Measurements from ENCODE around the gene GUCY1B1. TPM values are rescaled to one million over a fixed set of nuclear protein-coding genes. Genes with fewer than 3 reads are reported as not detected.

The GUCY1B1 gene
- polyA plus RNA-seq, 1 of the 3 experiments (the other 2 are of a cell fraction): 0.38 TPM

GRCh38 chr4:155789391-155789790 lies 30.6 kb downstream of the GUCY1B1 start:
- no peak overlapping the region for H3K27ac ChIP-seq (ENCODE audit: low read depth in 2 of 2, low read length in 1 of 2)
- H3F3A ChIP-seq (replicated peaks; ENCODE audit: insufficient read depth): no peaks in the 10 kb centered on the region
- H3K4me1 ChIP-seq (ENCODE audit: control insufficient read depth in 1 of 2, insufficient read depth in 2 of 2, low read depth in 1 of 2, low read length in 1 of 2): no peaks in the 10 kb centered on the region; a peak in 1 of 4 replicates
- H2AFZ ChIP-seq (ENCODE audit: low read depth): no peak overlapping the region
- no peaks in the 10 kb centered on the region for H3K9me2 ChIP-seq
- H3K27me3 ChIP-seq (ENCODE audit: insufficient read depth): no peaks in the 10 kb centered on the region
- no peak for TF ChIP-seq GATA2 (CRISPR knock-in tag; IDR thresholded peaks at IDR 0.05)
- TF ChIP-seq YY1 (IDR thresholded peaks at IDR 0.05; ENCODE audit: low read depth): no peak
- TF ChIP-seq GABPA (IDR thresholded peaks at IDR 0.05; ENCODE audit: low read depth): no peak
- no peak for TF ChIP-seq USF2 (IDR thresholded peaks at IDR 0.05; ENCODE audit: borderline replicate concordance, low read depth, low read length)
- TF ChIP-seq MAX (IDR thresholded peaks at IDR 0.05; ENCODE audit: low read depth): no peak
- TF ChIP-seq EP300 (IDR thresholded peaks at IDR 0.05; ENCODE audit: borderline replicate concordance in 1 of 2, low read depth in 1 of 2, low read length in 1 of 2): no peak
- TF ChIP-seq RAD21 (IDR thresholded peaks at IDR 0.05; ENCODE audit: low read length): no peak
- H3K4me3 ChIP-seq (ENCODE audit: low read depth in 2 of 2, low read length in 1 of 2): no peak overlapping the region
- POLR2A ChIA-PET: no interaction called here
- H3K9ac ChIP-seq: no peak overlapping the region
- no peaks in the 10 kb centered on the region for H3K36me3 ChIP-seq (replicated peaks in 1 of 2; ENCODE audit: control insufficient read depth in 1 of 2, insufficient read depth in 2 of 2, low read length in 1 of 2)
- CTCF ChIA-PET: interaction anchor here (1.1 to 1.2 kb wide), 4 partner anchors 19 to 386 kb away, joined by 3 to 4 read pairs (median 3); no protein-coding TSS in a partner anchor
- no peaks in the 10 kb centered on the region for H4K20me1 ChIP-seq (ENCODE audit: insufficient read depth)
- no peaks in the 10 kb centered on the region for H3K79me2 ChIP-seq (ENCODE audit: insufficient read depth)
- DNase-seq: no peak
- peak overlapping the region; percentile 7; the same call in 1 of the 2 replicates for H3K4me2 ChIP-seq
- 65% methylated on average over 6 of the region's 6 CpGs for WGBS (ENCODE audit: low lambda C conversion rate)
- no peaks in the 10 kb centered on the region for H3K9me3 ChIP-seq

DNA sequence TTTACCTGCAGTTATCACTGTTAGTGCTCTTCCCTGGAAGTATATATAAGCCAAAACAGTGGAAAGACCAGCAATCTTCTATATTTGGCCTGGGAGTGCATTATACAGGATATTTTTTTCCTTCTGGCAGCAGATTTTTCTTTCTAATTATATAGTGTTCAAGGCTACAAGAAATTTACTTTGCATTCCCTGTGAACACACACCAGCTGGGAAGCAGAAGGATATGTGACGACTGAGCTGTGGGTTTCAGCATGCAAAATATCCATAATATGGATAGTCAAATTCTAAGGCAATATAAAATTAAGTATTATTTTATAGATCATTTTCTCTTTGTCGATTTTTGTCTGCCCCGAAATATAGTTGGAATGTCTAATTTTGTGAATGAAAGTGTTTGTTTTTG lies 31.2 kb downstream of the GUCY1B1 start:
- H3K4me1 ChIP-seq (ENCODE audit: control insufficient read depth in 1 of 2, insufficient read depth in 2 of 2, low read depth in 1 of 2, low read length in 1 of 2): no peaks in the 10 kb centered on the region; a peak in 1 of 4 replicates
- H3K9ac ChIP-seq: no peak overlapping the region
- no peak for DNase-seq
- TF ChIP-seq RAD21 (IDR thresholded peaks at IDR 0.05; ENCODE audit: low read length) (no peak), TAF1 (IDR thresholded peaks at IDR 0.05; ENCODE audit: borderline replicate concordance, low read depth, low read length) (no peak), RCOR1 (IDR thresholded peaks at IDR 0.05; ENCODE audit: low read length) (no peak), GABPA (IDR thresholded peaks at IDR 0.05; ENCODE audit: low read depth) (no peak), EP300 (IDR thresholded peaks at IDR 0.05; ENCODE audit: borderline replicate concordance in 1 of 2, low read depth in 1 of 2, low read length in 1 of 2) (no peak), FOXM1 (IDR thresholded peaks at IDR 0.05; ENCODE audit: low read depth) (no peak)
- TF ChIP-seq, protein P1, sequence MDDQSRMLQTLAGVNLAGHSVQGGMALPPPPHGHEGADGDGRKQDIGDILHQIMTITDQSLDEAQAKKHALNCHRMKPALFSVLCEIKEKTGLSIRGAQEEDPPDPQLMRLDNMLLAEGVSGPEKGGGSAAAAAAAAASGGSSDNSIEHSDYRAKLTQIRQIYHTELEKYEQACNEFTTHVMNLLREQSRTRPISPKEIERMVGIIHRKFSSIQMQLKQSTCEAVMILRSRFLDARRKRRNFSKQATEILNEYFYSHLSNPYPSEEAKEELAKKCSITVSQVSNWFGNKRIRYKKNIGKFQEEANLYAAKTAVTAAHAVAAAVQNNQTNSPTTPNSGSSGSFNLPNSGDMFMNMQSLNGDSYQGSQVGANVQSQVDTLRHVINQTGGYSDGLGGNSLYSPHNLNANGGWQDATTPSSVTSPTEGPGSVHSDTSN (IDR thresholded peaks at IDR 0.05): no peak
- TF ChIP-seq, protein P2, sequence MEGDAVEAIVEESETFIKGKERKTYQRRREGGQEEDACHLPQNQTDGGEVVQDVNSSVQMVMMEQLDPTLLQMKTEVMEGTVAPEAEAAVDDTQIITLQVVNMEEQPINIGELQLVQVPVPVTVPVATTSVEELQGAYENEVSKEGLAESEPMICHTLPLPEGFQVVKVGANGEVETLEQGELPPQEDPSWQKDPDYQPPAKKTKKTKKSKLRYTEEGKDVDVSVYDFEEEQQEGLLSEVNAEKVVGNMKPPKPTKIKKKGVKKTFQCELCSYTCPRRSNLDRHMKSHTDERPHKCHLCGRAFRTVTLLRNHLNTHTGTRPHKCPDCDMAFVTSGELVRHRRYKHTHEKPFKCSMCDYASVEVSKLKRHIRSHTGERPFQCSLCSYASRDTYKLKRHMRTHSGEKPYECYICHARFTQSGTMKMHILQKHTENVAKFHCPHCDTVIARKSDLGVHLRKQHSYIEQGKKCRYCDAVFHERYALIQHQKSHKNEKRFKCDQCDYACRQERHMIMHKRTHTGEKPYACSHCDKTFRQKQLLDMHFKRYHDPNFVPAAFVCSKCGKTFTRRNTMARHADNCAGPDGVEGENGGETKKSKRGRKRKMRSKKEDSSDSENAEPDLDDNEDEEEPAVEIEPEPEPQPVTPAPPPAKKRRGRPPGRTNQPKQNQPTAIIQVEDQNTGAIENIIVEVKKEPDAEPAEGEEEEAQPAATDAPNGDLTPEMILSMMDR (IDR thresholded peaks at IDR 0.05): no peak
- H3K27me3 ChIP-seq (ENCODE audit: insufficient read depth): no peaks in the 10 kb centered on the region
- CTCF ChIA-PET: interaction anchor here (1.2 kb wide), 2 partner anchors 386 to 387 kb away, joined by 3 to 4 read pairs; no protein-coding TSS in a partner anchor
- POLR2A ChIA-PET: no interaction called here
- H2AFZ ChIP-seq (ENCODE audit: low read depth): no peak overlapping the region
- H3F3A ChIP-seq (replicated peaks; ENCODE audit: insufficient read depth): peaks cover 4% of the 10 kb centered on the region
- H3K79me2 ChIP-seq (ENCODE audit: insufficient read depth): no peaks in the 10 kb centered on the region
- no peak overlapping the region for H3K4me2 ChIP-seq
- H3K36me3 ChIP-seq (replicated peaks in 1 of 2; ENCODE audit: control insufficient read depth in 1 of 2, insufficient read depth in 2 of 2, low read length in 1 of 2): no peaks in the 10 kb centered on the region
- H3K9me3 ChIP-seq: no peaks in the 10 kb centered on the region
- no peaks in the 10 kb centered on the region for H3K9me2 ChIP-seq
- H3K4me3 ChIP-seq (ENCODE audit: low read depth in 2 of 2, low read length in 1 of 2): no peak overlapping the region
- WGBS (ENCODE audit: low lambda C conversion rate): 65% methylated on average over 3 of the region's 3 CpGs
- no peaks in the 10 kb centered on the region for H4K20me1 ChIP-seq (ENCODE audit: insufficient read depth)
- H3K27ac ChIP-seq (ENCODE audit: low read depth in 2 of 2, low read length in 1 of 2): no peak overlapping the region

Measured in SK-N-SH (cell line).